GM18505 (cell line): Measurements from ENCODE around the gene TNFRSF17.
"Not testable (repeated sequence)": the region's sequence is repeated elsewhere in the genome, so short reads cannot be mapped to it uniquely, and the experiment has no call there.

Experiments used
- ATAC-seq: cut with Tn5 transposase; IDR thresholded peaks from one replicate; pipeline ENCODE4 v1.9.1; 2021; ENCODE audit not compliant: unreplicated experiment
- POLR2A ChIP-seq: IDR thresholded peaks from 4 replicates; pipeline ENCODE4 v1.6.1; 2011; ENCODE audit warnings: borderline replicate concordance; ENCODE audit not compliant: insufficient read depth, insufficient read length; ENCODE audit errors: extremely low read depth

The TNFRSF17 gene

DNA sequence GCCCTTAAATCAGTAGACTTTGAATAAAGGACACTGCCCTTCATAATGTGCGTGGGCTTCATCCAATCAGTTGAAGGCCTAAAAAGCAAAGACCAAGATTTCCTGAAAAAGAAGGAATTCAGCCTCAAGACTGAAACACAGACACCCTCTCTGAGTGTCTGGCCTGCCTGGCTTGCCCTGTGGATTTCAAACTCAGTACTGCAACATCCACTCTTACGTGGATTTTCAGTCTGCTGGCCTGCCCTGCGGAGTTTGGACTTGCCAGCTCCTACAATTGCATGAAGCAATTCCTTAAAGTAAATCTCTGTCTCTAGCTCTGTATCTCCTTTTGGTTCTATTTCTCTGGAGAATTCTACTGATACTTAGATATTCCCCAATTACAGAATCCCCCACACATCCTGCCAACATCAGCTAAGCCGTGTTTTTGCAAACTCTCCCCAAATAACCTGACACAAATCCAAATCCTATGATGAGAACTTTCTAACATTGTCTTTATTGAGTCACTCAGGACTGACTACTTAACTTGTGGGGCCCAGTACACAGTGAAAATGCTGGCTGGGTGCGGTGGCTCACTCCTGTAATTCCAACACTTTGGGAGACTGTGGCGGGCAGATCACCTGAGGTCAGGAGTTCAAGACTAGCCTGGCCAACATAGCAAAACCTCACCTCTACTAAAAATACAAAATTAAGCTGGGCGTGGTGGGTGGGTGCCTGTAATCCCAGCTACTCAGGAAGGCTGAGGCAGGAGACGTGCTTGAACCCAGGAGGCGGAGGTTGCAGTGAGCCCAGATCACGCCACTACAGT is 7.2 kb upstream of the TNFRSF17 start:
- no peak for ATAC-seq
- TF ChIP-seq POLR2A: no peak

DNA sequence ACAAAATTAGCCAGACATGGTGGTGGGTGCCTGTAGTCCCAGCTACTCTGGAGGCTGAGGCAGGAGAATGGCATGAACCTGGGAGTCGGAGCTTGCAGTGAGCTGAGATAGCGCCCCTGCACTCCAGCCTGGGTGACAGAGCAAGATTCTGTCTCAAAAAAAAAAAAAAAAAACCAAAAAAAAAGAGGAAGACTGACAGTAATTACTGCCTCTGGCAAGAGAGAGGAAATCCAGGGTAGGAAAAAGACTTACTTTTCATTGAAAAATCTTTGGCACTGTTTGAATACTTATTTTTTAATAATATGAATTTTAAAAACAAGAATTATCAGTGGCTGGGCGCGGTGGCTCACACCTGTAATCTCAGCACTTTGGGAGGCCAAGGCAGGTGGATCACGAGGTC is 2.6 kb upstream of the TNFRSF17 start:
- ATAC-seq: not testable (repeated sequence)

DNA sequence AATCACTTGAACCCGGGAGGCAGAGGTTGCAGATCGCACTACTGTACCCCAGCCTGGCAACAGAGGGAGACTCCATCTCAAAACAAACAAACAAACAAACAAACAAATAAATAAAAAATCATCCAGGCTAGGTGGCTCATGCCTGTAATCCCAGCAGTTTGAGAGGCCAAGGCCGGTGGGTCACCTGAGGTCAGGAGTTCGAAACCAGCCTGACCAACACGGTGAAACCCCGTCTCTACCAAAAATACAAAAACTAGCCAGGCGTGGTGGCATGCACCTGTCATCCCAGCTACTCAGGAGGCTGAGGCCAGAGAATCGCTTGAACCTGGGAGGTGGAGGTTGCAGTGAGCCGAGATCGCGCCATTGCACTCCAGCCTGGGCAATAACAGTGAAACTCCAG is 2.0 kb upstream of the TNFRSF17 start:
- not testable (repeated sequence) for ATAC-seq

DNA sequence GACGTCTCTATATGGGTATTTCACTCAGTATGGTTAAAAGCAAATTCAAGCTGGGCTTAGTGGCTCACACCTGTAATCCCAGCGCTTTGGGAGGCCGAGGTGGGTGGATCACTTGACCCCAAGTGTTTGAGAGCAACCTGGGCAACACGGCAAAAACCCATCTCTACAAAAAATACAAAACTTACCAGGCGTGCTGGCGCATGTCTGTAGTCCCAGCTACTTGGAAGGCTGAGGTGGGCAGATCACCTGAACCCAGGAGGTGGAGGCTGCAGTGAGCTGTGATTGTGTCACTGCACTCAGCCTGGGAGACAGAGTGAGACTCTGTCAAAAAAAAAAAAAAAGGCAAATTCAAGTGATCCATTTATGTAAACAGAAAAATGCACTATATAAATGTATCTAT is 1.3 kb upstream of the TNFRSF17 start:
- no peak for ATAC-seq
- no peak for TF ChIP-seq POLR2A

DNA sequence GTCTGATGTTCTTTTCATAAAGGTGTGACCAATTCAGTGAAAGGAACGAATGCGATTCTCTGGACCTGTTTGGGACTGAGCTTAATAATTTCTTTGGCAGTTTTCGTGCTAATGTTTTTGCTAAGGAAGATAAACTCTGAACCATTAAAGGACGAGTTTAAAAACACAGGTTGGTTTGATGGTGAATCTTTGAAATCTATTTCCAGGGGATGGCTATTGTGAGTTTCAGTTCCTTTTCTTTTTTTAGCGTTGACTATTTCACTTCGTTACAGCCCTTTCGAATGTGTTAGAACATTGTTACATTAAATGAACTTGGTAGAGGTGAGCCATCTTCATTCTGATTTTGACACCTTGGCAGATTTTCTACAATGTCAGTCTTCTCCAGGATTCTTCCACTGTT is 1.2 kb downstream of the TNFRSF17 start:
- ATAC-seq: no peak

DNA sequence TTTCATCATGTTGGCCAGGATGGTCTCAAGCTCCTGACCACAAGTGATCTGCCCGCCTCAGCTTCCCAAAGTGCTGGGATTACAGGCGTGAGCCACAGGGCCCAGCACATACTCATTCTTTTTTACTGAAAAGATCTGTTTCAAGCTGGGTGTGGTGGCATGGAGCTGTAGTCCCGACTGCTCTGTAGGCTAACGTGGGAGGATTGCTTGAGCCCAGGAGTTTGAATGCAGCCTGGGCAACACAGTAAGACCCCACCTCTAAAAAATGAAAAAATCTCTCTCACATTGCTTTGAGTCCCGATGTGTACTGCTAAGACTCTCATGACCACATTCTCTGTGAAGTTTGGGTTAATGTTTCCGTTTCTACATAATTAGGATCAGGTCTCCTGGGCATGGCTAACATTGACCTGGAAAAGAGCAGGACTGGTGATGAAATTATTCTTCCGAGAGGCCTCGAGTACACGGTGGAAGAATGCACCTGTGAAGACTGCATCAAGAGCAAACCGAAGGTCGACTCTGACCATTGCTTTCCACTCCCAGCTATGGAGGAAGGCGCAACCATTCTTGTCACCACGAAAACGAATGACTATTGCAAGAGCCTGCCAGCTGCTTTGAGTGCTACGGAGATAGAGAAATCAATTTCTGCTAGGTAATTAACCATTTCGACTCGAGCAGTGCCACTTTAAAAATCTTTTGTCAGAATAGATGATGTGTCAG is 2.3 kb downstream of the TNFRSF17 start:
- no peak for TF ChIP-seq POLR2A
- ATAC-seq: no peak

More for the DNA sequence above, 1.2 kb downstream of the TNFRSF17 start:
- TF ChIP-seq POLR2A: peak; percentile 69

DNA sequence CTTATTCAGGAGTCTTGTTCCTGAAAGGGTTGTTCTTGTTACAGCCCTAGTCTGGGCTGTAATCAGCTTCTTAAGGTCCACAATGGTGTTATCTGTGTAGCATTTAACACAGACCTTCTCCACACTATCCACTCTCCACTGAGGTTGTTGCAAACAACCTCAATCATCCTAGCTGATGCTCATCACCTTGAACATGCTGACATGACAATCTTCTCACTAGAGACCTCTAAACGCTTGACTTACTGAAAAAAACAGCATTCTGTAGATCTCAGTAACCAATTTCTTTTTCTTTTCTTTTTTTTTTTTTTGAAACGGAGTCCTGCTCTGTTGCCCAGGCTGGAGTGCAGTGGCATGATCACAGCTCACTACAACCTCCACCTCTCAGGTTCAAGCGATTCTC is 3.6 kb downstream of the TNFRSF17 start:
- peak; percentile 20 for TF ChIP-seq POLR2A
- ATAC-seq: no peak

DNA sequence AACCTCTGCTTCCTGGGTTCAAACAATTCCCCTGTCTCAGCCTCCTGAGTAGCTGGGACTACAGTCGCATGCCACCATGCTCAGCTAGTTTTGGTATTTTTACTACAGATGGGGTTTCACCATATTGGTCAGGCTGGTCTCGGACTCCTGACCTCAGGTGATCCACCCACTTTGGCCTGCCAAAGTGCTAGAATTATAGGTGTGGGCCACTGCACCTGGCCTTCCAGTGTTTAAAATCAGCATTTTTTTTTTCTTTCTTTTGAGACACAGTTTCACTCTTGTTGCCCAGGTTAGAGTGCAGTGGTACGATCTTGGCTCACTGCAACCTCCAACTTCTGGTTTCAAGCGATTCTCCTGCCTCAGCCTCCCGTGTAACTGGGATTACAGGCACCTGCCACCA is 5.3 kb downstream of the TNFRSF17 start:
- not testable (repeated sequence) for ATAC-seq
- TF ChIP-seq POLR2A: peak; percentile 40

DNA sequence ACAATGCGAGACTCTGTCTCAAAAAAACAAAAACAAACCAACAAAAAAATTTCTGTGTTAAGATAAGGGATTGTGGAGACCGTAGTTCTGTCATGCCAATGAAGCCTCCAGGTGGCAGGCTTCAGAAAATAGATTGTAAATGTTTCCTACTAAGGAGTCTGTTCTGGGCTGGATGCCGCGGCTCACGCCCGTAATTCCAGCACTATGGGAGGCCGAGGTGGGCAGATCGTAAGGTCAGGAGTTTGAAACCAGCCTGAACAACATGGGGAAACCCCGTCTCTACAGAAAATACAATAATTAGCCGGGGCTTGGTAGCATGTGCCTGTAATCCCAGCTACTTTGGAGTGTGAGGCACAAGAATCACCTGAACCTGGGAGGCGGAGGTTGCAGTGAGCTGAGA is 7.1 kb downstream of the TNFRSF17 start:
- ATAC-seq: no peak
- TF ChIP-seq POLR2A: no peak

DNA sequence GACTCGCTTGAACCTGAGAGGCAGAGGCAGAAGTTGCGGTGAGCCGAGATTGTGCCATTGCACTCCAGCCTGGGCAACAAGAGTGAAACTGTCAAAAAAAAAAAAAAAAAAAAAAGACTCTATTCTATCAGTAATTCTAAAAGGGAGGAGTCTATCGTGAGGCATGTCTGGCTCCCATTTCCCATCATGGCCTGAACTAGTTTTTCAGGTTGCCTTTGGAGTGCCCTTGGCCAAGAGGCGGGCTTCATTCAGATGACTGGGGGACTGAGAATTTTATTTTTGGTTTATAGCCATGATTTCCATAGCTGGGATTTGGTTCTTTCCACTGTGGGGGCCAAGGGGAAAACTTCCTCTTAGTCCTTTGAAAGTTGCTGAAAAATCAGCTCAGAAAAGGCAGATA is 8.1 kb downstream of the TNFRSF17 start:
- ATAC-seq: no peak
- TF ChIP-seq POLR2A: no peak

DNA sequence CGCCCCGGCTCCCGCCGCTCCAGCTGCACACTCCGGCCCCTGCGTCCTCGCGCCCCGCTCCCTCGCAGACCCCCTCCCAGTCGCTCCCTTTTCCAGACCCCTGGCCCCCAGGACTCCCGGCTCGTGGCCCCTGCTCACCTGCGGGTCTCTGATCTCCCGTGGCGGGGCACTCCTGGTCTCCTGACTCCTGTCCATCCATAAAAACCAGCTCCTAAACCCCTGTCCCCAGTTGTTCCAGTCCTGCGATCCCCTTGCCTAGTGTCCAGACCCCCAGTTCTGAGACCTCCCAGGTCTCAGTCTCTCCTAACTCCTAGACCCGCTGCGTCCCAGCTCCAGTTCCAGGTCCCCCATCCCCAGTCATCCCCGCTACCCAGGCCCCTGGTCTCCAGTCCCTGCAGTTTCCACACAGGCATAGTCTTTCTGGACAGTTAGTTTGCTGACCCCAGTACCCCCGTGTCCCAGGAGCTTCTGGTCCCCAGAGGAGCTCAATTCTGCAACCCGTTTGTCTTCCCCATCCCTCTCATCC is 11.9 kb downstream of the TNFRSF17 start:
- peak; percentile 7 for ATAC-seq

DNA sequence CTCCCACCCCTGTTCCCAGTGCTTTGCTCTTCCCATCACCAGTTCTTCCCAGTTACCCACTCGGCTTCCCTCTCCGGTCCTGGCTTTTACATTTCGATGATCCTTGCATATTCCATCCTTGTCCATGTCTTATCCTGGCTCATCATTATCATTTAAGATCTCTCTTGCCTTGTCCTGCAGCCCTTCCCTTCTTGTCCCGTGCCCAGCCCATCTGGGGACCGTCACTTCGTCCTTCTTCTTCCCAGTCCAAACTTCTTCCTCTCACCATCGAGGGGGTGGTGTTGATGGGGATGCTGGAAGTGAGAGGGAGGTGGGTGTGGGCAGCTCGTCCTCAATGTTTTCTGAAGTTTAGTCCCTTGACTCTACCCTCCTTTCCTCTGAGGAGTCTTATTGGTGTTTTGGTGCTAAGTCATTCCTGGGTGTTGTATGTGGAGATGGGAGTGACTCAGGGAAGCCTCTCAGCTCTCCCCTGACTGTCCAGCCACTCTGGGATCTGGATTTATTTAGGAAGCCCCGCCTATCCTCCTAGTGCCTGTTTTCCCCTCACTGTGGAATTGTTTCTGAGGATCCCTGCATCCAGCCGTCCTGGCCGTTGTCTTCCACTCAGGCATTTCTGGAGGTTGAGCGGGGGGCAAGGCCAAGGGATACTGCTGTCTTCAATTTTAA is 12.5 kb downstream of the TNFRSF17 start:
- no peak for ATAC-seq

More for the DNA sequence above, 11.9 kb downstream of the TNFRSF17 start:
- no peak for TF ChIP-seq POLR2A

DNA sequence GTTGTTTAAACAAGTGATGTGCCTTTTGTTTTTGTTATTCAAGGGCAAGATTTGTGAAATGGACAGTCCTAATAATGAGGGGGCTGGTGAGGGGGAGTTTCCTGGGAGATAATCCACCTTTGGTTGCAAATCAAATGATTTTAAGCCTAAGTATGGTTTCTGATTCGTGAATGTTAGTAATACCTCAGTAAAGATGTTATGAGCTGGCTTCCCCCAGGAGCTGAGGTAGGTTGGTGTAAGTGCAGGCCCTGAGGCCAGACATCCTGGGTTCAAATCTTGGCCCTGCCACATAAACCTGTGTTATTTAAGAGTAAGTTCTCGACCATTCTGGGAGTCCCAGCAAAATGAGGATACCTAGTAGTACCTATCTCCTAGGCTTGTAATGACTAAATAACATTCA is 13.1 kb downstream of the TNFRSF17 start:
- TF ChIP-seq POLR2A: no peak
- no peak for ATAC-seq

More for the DNA sequence above, 12.5 kb downstream of the TNFRSF17 start:
- no peak for TF ChIP-seq POLR2A

DNA sequence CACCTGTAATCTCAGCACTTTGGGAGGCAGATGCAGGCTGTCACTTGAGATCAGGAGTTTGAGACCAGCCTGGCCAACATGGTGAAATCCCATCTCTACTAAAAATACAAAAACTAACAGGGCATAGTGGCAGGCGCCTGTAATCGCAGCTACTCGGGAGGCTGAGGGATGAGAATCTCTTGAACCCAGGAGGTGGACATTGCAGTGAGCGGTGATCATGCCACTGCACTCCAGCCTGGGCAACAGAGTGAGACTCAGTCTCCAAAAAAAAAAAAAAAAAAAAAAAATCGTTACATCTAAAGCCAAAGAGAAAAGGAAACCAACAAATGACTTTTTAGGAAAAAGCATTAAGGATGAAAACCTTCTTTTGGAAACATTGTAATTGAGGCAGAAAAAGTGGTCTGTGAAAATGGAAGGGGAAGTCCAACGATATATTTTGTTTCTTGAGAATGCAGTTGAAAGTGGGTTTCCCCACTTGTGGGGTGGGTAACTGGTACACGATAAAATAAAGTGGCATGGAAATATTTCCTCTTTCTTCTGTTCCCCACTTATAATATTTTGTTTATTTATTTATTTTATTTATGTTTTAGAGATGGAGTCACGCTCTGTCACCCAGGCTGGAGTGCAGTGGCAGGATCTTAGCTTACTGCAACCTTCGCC is 14.1 kb downstream of the TNFRSF17 start:
- TF ChIP-seq POLR2A: no peak
- no peak for ATAC-seq
